Mesodermal cell (in vitro differentiated cells): ENCODE data around the gene ATP1A4.
A peak's percentile ranks its signal among the peaks of the same experiment; 100 is the strongest.

Source experiments
- H3K27ac ChIP-seq: 2 replicates; pipeline ENCODE4 v1.7.0; 2013; ENCODE audit warnings: mild to moderate bottlenecking, low read depth, low read length, moderate library complexity; ENCODE audit not compliant: severe bottlenecking
- H3K36me3 ChIP-seq: 2 replicates; pipeline ENCODE4 v1.7.1; 2013; ENCODE audit warnings: mild to moderate bottlenecking, low read length, moderate library complexity; ENCODE audit not compliant: control insufficient read depth, insufficient read depth
- H3K4me1 ChIP-seq: one replicate; pipeline ENCODE4 v1.7.1; 2013; ENCODE audit warnings: mild to moderate bottlenecking, low read length; ENCODE audit not compliant: insufficient read depth, control insufficient read depth, poor library complexity, severe bottlenecking
- H3K4me3 ChIP-seq: 2 replicates; pipeline ENCODE4 v1.7.0; 2013; ENCODE audit warnings: low read length, control low read depth, mild to moderate bottlenecking; ENCODE audit not compliant: insufficient read depth, poor library complexity, severe bottlenecking; ENCODE audit errors: extremely low read depth
- H3K9me3 ChIP-seq: 2 replicates; pipeline ENCODE4 v1.7.1; 2013; ENCODE audit warnings: mild to moderate bottlenecking, low read length, moderate library complexity; ENCODE audit not compliant: control insufficient read depth
- WGBS, 2 experiments: methylation state at CpG; one replicate each; pipeline ENCODE4 v1.1.5; 2013; ENCODE audit warnings: missing lambda C conversion rate in 2 of 2; ENCODE audit not compliant: insufficient coverage in 2 of 2; 5-methylcytosine and 5-hydroxymethylcytosine counted together

The ATP1A4 gene

DNA sequence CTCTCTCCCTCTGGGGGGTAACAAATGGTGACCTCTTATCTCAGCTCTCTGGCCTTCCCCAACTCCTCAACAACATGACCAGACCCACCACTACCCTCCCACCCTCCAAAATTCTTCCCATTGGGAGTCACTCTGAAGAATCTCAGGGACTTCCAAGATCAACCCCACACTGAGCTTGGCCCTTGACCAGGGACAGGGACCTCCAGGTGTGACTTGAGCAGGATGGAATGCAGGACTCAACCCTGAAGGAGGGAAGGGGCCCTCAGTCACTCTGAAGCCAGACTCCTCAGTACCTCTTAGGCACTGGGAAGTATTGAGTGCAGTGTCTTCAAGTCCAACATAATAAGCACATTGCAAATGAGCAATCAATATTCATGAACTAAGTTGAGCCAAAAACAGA lies 40.8 kb downstream of the ATP1A4 start:
- Histone ChIP-seq H3K4me3 (no peak overlapping the region), H3K4me1 (peaks cover 20% of the 10 kb centered on the region), H3K36me3 (no peaks in the 10 kb centered on the region), H3K9me3 (no peaks in the 10 kb centered on the region), H3K27ac (no peak overlapping the region)

DNA sequence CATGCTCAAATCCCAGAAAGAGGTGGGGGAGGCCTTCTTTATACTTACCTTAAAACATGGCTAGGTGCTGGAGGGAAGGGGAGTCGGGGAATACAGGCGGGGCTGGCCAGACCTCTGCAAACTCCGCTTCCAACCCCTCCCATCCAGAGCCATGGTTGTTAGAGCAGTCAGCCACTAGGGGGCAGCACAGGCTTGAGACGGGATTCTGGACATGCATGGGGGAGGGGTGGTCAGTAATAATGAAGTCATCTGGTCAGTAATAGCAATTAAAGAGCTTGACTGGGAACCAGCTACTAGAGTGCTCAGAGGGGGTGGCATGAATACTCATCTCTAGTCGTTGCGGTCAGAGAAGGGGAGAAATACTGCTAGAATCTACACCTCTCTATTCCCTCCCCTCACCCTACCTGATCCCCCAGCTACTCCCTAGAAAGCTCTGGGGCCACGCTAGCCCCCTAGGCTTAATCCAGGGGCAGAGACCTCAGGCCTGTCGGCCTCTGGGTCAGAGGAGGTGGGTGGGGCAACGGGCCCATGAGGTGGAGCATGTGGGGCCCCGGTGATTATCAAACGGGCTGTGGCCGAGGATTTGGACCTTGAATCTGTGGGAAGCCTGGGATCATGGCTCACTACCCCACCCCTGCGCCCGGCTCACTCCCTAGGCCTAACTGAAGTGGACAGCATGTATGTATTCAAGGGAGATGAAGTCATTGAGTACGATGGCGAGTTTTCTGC lies 41.9 kb downstream of the ATP1A4 start:
- WGBS, 2 experiments, result 65 to 66% methylated on average over 4 to 7 of the region's 16 CpGs
- no peak overlapping the region for H3K4me3 ChIP-seq
- peak overlapping the region; percentile 66 for H3K27ac ChIP-seq
- no peaks in the 10 kb centered on the region for H3K9me3 ChIP-seq
- H3K4me1 ChIP-seq, result peaks cover 20% of the 10 kb centered on the region
- H3K36me3 ChIP-seq, result no peaks in the 10 kb centered on the region

DNA sequence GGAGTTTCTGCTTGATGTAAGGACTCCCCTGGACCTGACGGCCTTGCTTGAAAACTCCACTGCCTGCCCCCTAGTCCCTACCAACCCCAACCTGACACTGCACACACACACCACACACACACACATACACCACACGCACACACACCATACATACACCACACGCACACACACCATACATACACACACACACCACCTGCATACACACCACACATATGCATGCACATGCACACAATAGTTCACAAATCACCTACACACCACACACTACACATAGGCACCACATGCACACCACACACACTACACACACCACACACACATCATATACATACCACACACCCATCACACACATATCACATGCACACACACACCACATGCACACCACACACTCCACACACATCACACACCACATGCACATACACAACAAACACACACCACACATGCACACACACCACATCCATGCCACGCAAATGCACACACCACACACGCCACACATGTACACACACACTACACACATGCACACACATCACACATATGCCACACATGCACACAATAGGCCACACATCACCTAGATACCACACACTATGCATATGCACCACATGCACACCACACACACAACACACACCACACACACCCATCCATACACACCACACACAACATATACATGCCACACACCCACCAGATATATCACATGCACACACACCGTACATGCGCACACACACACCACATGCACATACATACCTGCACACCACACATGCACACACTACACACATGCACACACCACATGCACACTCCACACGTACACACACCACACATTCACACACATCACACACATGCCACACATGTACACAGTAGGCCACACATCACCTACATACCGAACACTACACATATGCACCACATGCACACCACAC lies 42.7 kb downstream of the ATP1A4 start:
- Histone ChIP-seq H3K4me3 (no peak overlapping the region), H3K36me3 (no peaks in the 10 kb centered on the region), H3K4me1 (peaks cover 20% of the 10 kb centered on the region), H3K9me3 (no peaks in the 10 kb centered on the region), H3K27ac (no peak overlapping the region)
- WGBS, 2 experiments, result 61 to 73% methylated on average over 7 to 9 of the region's 9 CpGs

DNA sequence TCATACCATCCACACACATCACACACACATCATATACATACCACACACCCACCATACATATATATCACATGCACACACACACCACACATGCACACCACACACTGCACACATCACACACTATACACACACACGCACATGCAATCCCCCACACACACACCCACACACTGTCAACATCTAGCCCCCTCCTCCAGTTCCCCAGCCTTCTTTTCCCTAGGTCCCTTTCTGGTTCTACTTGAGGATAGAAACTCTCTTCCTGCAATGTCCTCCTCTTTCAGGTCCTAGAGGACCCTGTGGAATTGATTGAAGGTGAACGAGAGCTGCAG lies 43.3 kb downstream of the ATP1A4 start:
- 85 to 100% methylated on average over 1 of the region's 2 CpGs for WGBS, 2 experiments
- Histone ChIP-seq H3K4me3 (no peak overlapping the region), H3K4me1 (peaks cover 20% of the 10 kb centered on the region), H3K27ac (no peak overlapping the region), H3K9me3 (no peaks in the 10 kb centered on the region), H3K36me3 (no peaks in the 10 kb centered on the region)

DNA sequence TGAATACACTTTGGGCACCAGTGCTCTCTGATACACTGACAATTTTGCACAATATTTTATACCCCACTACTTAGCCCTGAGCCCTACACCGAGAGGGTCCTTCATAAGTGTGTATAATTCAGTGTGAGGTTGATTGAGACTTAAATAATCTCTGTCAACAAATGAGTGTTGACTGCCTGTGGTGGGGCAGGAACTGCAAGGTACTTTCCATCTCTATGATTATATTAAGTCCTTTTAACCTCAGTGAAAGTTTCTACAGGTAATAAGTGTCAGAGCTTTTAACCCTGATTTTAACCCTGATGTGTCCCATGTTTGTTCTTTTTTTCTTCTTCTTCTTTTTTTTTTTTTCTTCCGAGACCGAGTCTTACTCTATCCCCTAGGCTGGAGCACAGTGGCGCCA lies 44.7 kb downstream of the ATP1A4 start:
- WGBS, 2 experiments, result 67 to 100% methylated on average over 2 to 3 of the region's 4 CpGs
- Histone ChIP-seq H3K4me3 (no peak overlapping the region), H3K27ac (no peak overlapping the region), H3K9me3 (no peaks in the 10 kb centered on the region), H3K4me1 (peaks cover 16% of the 10 kb centered on the region), H3K36me3 (no peaks in the 10 kb centered on the region)

DNA sequence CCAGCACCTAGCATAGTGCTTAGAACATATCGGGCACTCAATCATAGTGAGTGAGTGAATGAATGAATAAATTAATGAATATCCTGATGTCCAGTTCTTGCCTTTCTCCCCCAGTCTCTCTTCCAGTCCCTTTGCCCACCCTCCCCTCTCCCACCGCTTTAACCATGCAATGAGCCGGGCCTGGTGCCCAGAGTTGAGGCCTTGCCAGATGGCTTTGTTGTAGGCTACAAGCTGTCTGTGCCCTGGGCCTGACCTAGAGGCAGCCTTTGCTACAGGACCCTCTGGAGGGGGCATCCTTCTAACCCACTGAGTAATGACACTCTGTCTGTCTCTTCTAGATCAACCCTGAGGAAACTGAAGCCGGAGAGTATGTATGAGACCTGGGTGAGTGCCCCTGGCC lies 45.8 kb downstream of the ATP1A4 start:
- no peaks in the 10 kb centered on the region for H3K9me3 ChIP-seq
- H3K4me1 ChIP-seq, result peaks cover 13% of the 10 kb centered on the region
- WGBS, 2 experiments, result 93 to 97% methylated on average over 3 of the region's 4 CpGs
- H3K27ac ChIP-seq, result no peak overlapping the region
- H3K36me3 ChIP-seq, result no peaks in the 10 kb centered on the region
- H3K4me3 ChIP-seq, result no peak overlapping the region

DNA sequence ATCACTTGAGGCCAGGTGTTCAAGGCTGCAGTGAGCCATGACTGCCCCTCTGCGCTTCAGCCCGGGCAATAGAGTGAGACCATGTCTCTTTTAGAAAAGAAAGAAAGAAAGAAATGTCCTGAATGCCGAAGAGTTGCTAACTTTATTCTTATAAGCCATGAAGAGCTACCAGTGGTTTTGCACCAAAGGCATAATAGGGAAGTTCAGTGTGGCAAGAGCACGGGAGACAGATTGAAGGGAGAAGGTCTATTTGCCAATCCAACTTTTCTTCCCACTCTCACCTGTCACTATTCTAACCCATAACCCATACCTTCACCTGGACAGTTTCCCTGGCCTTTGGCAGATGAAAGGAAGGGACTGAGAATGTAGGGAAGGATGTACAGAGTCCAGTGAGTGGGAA lies 49.4 kb downstream of the ATP1A4 start:
- Histone ChIP-seq H3K4me1 (peaks cover 10% of the 10 kb centered on the region), H3K9me3 (no peaks in the 10 kb centered on the region), H3K27ac (no peak overlapping the region), H3K36me3 (no peaks in the 10 kb centered on the region), H3K4me3 (no peak overlapping the region)
- 89 to 92% methylated on average over 3 of the region's 4 CpGs for WGBS, 2 experiments

DNA sequence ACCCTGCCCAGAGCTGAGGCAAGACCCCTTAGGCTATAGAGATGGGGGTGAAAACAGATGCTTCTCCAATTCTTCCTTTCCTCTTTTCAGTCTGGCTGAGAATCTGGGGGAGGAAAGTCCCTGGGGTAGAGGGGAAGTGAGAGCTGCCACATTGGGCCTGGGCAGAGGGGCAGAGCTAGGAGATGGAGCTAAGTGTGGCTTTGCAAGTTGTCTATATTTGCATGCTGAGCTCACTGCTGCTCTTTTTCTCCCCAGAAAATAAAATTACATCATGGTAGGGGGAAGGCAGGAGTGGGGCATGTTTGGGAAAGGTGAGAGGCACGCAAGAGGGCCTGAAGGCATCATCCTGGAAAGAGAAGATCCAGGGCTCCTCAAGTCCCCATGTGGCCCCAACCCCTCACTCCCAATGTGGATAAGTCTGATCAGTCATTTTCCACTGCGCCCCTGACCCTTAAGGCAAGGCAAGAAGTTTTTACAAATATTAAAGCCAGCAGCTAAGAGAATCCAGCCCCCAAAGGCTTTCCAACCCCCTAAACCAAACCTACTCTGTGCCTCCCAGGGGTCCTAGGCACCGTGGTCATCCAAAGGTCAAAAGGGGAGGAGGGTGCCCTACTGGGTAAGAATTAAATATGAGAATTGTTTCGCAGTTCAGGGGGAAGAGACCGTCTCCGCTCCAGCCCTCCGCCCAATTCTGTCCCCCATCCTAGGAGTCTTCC lies 53.3 kb downstream of the ATP1A4 start:
- H3K4me3 ChIP-seq, result peak overlapping the region; percentile 85
- no peaks in the 10 kb centered on the region for H3K9me3 ChIP-seq
- peaks cover 27% of the 10 kb centered on the region for H3K36me3 ChIP-seq
- peak overlapping the region; percentile 17 for H3K27ac ChIP-seq
- peaks cover 43% of the 10 kb centered on the region for H3K4me1 ChIP-seq
- 75% methylated on average over 1 of the region's 7 CpGs; no CpG with 5 or more reads in 1 of the 2 experiments for WGBS, 2 experiments

DNA sequence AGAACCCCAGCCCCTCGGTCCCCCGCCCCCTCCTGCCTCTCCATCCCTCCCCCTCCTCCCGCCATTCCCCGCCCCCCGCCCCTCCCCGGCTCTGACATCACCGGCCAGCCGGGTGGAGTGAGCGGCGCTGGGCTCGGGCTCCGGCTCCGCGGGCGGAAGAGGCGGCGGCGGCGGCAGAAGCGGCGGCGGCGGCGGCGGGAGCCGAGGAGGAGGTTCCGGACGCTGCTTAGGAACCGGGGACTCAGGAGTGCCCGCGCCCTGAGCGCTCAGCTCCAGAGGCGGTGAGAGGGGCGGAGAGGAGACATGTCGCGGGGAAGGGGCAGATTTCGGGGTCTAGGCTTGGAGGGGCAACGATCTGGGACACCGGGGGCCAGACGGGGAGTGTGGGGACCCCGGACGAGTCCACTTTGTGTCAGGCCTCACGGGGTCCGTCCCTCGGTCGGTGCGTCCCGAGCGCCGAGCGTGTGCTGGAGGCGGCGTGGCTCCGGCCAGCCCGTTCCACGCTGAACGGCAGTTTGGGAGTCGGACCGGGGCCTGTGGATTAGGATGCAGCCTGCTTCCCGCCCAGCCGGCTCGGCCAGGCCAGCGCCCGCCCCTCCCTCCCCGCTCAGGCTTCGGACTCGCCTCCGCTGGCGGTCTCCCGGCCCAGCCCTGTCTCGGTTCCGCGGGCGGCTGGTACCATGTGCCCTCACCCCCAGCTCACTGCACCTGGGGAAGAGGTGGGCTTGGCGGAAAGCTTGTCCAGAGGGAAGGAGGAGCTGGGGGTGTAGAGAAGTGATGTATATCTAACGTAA lies 54.0 kb downstream of the ATP1A4 start, which contains the start of gene PEA15:
Gene PEA15 (plus strand): TSS at position 143 of the 794 bp plus-strand sequence. CDS start 6,161 bp downstream, outside the sequence.
- no peaks in the 10 kb centered on the region for H3K9me3 ChIP-seq
- H3K27ac ChIP-seq, result peak within 1 kb of the TSS; percentile 90
- H3K36me3 ChIP-seq, result peaks cover 35% of the 10 kb centered on the region
- WGBS, 2 experiments, result 0 to 1% methylated on average over 34 to 45 of the region's 76 CpGs
- H3K4me1 ChIP-seq, result peaks cover 49% of the 10 kb centered on the region
- peak within 1 kb of the TSS; percentile 85 for H3K4me3 ChIP-seq

DNA sequence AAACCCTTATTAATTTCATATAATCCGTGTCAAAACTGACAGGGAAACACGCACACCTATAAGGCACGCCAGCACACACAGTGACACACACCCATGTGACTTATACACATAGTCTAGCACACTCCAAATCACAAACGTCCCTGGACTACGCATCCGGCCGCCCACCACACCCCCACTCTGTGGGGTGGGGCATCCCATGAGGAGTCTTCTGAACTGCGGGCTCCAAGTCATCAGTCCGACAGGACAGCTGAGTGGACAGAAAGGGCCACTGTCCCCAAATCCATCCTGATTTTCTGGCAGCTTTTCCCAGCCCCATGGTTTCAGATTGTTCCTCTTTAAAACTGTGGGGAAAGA lies 54.6 kb downstream of the ATP1A4 start:
- H3K4me3 ChIP-seq, result peak overlapping the region; percentile 85
- peaks cover 41% of the 10 kb centered on the region for H3K36me3 ChIP-seq
- peaks cover 54% of the 10 kb centered on the region for H3K4me1 ChIP-seq
- WGBS, 2 experiments, result 0 to 3% methylated on average over 2 to 3 of the region's 9 CpGs
- no peaks in the 10 kb centered on the region for H3K9me3 ChIP-seq
- H3K27ac ChIP-seq, result peak overlapping the region; percentile 90
